Mesendoderm (in vitro differentiated cells): Measurements from ENCODE around the gene SEMA3A.

ENCODE experiments used
- DNase-seq: peaks from one replicate; pipeline ENCODE4 v3.0.0; 2013
- H2AK5ac ChIP-seq: 2 replicates; pipeline ENCODE4 v1.6.1; 2013; ENCODE audit warnings: low read length, inconsistent platforms
- H2BK120ac ChIP-seq: 2 replicates; pipeline ENCODE4 v1.6.1; 2013; ENCODE audit warnings: low read depth, mild to moderate bottlenecking, low read length, moderate library complexity, mixed read lengths
- H2BK15ac ChIP-seq: replicated peaks from 2 replicates; pipeline ENCODE4 v1.6.1; 2013; ENCODE audit warnings: low read depth, mild to moderate bottlenecking, moderate library complexity
- H2BK5ac ChIP-seq: 2 replicates; pipeline ENCODE4 v1.6.1; 2013; ENCODE audit warnings: low read length, inconsistent platforms
- H3K18ac ChIP-seq: 2 replicates; pipeline ENCODE4 v1.6.1; 2013; ENCODE audit warnings: mild to moderate bottlenecking, low read length, mixed read lengths
- H3K23ac ChIP-seq: one replicate; pipeline ENCODE4 v1.6.1; 2013; ENCODE audit warnings: low read length
- H3K27ac ChIP-seq: 2 replicates; pipeline ENCODE4 v1.5.1; 2013; ENCODE audit warnings: low read depth, mild to moderate bottlenecking, inconsistent platforms, low read length, moderate library complexity
- H3K27me3 ChIP-seq: 2 replicates; pipeline ENCODE4 v1.6.1; 2013; ENCODE audit warnings: low read length, control low read depth, mild to moderate bottlenecking, inconsistent platforms; ENCODE audit not compliant: insufficient read depth, poor library complexity
- H3K36me3 ChIP-seq: 2 replicates; pipeline ENCODE4 v1.6.1; 2013; ENCODE audit warnings: low read length, inconsistent platforms; ENCODE audit not compliant: control insufficient read depth, insufficient read depth
- H3K4ac ChIP-seq: one replicate; pipeline ENCODE4 v1.6.1; 2013; ENCODE audit warnings: low read depth, mild to moderate bottlenecking, low read length, moderate library complexity
- H3K4me1 ChIP-seq: 2 replicates; pipeline ENCODE4 v1.6.1; 2013; ENCODE audit warnings: low read depth, low read length, inconsistent platforms; ENCODE audit not compliant: control insufficient read depth
- H3K4me2 ChIP-seq: 2 replicates; pipeline ENCODE4 v1.6.1; 2013; ENCODE audit warnings: low read length
- H3K4me3 ChIP-seq: 2 replicates; pipeline ENCODE4 v1.5.1; 2013; ENCODE audit warnings: mild to moderate bottlenecking, low read length
- H3K56ac ChIP-seq: one replicate; pipeline ENCODE4 v1.6.1; 2013; ENCODE audit warnings: low read length
- H3K79me1 ChIP-seq: 2 replicates; pipeline ENCODE4 v1.6.1; 2013; ENCODE audit warnings: low read length, inconsistent platforms
- H3K79me2 ChIP-seq: 2 replicates; pipeline ENCODE4 v1.6.1; 2013; ENCODE audit warnings: mild to moderate bottlenecking, low read length; ENCODE audit not compliant: control insufficient read depth, insufficient read depth
- H3K9ac ChIP-seq: 2 replicates; pipeline ENCODE4 v1.6.1; 2013; ENCODE audit warnings: low read length, inconsistent platforms
- H4K5ac ChIP-seq: one replicate; pipeline ENCODE4 v1.6.1; 2013; ENCODE audit warnings: low read length
- H4K8ac ChIP-seq: one replicate; pipeline ENCODE4 v1.6.1; 2013; ENCODE audit warnings: low read depth, mild to moderate bottlenecking, control low read depth, low read length, moderate library complexity
- WGBS: extraction: QIAGEN DNeasy Blood & Tissue Kit; methylation state at CpG from one replicate; pipeline ENCODE4 v1.1.7; 2013; ENCODE audit warnings: low lambda C conversion rate, missing lambda C conversion rate; ENCODE audit not compliant: insufficient coverage; ENCODE audit errors: extremely low coverage; 5-methylcytosine and 5-hydroxymethylcytosine counted together

SEMA3A gene

GRCh38 chr7:83934118-83934734, 260.4 kb downstream of the SEMA3A start:
- H3K27me3 ChIP-seq: no peaks in the 10 kb centered on the region
- DNase-seq: no peak
- no peak overlapping the region for H3K23ac ChIP-seq
- WGBS: no CpG with 5 or more reads among the region's 1 CpG
- H3K4me3 ChIP-seq: no peak overlapping the region
- no peak overlapping the region for H2BK15ac ChIP-seq
- H3K4ac ChIP-seq: no peak overlapping the region
- no peak overlapping the region for H2BK5ac ChIP-seq
- H2BK120ac ChIP-seq: no peak overlapping the region
- H4K8ac ChIP-seq: no peak overlapping the region
- H4K5ac ChIP-seq: no peak overlapping the region
- no peaks in the 10 kb centered on the region for H3K79me1 ChIP-seq
- no peak overlapping the region for H2AK5ac ChIP-seq
- no peak overlapping the region for H3K27ac ChIP-seq
- H3K18ac ChIP-seq: no peak overlapping the region
- no peaks in the 10 kb centered on the region for H3K36me3 ChIP-seq
- no peaks in the 10 kb centered on the region for H3K4me1 ChIP-seq
- H3K79me2 ChIP-seq: no peaks in the 10 kb centered on the region
- H3K9ac ChIP-seq: no peak overlapping the region
- H3K4me2 ChIP-seq: no peak overlapping the region
- no peak overlapping the region for H3K56ac ChIP-seq

GRCh38 chr7:83931968-83932367, 262.6 kb downstream of the SEMA3A start:
- Histone ChIP-seq H3K56ac (no peak overlapping the region), H3K18ac (no peak overlapping the region), H2BK5ac (no peak overlapping the region), H3K4me2 (no peak overlapping the region), H2BK120ac (no peak overlapping the region), H3K4me1 (no peaks in the 10 kb centered on the region), H3K27me3 (no peaks in the 10 kb centered on the region), H3K79me2 (no peaks in the 10 kb centered on the region), H4K5ac (no peak overlapping the region), H3K79me1 (no peaks in the 10 kb centered on the region), H3K27ac (no peak overlapping the region), H3K36me3 (no peaks in the 10 kb centered on the region), H2BK15ac (no peak overlapping the region), H3K23ac (no peak overlapping the region), H3K4ac (no peak overlapping the region), H3K9ac (no peak overlapping the region), H3K4me3 (no peak overlapping the region), H2AK5ac (no peak overlapping the region), H4K8ac (no peak overlapping the region)
- no peak for DNase-seq
- no CpG with 5 or more reads among the region's 2 CpGs for WGBS

GRCh38 chr7:83930262-83930661, 264.3 kb downstream of the SEMA3A start:
- Histone ChIP-seq H4K8ac (no peak overlapping the region), H2BK15ac (no peak overlapping the region), H3K23ac (no peak overlapping the region), H3K56ac (no peak overlapping the region), H2BK5ac (no peak overlapping the region), H2AK5ac (no peak overlapping the region), H2BK120ac (no peak overlapping the region), H3K18ac (no peak overlapping the region), H3K4me2 (no peak overlapping the region), H4K5ac (no peak overlapping the region), H3K4me1 (no peaks in the 10 kb centered on the region), H3K4me3 (no peak overlapping the region), H3K27ac (no peak overlapping the region), H3K4ac (no peak overlapping the region), H3K27me3 (no peaks in the 10 kb centered on the region), H3K9ac (no peak overlapping the region), H3K36me3 (no peaks in the 10 kb centered on the region), H3K79me2 (no peaks in the 10 kb centered on the region), H3K79me1 (no peaks in the 10 kb centered on the region)
- DNase-seq: no peak
- no CpG with 5 or more reads among the region's 2 CpGs for WGBS

GRCh38 chr7:83925860-83926259, 268.7 kb downstream of the SEMA3A start:
- Histone ChIP-seq H3K23ac (no peak overlapping the region), H3K56ac (no peak overlapping the region), H3K79me1 (no peaks in the 10 kb centered on the region), H3K36me3 (no peaks in the 10 kb centered on the region), H4K5ac (no peak overlapping the region), H4K8ac (no peak overlapping the region), H2BK15ac (no peak overlapping the region), H3K18ac (no peak overlapping the region), H3K9ac (no peak overlapping the region), H3K4me3 (no peak overlapping the region), H3K4me2 (no peak overlapping the region), H3K4ac (no peak overlapping the region), H2BK120ac (no peak overlapping the region), H3K79me2 (no peaks in the 10 kb centered on the region), H2AK5ac (no peak overlapping the region), H3K4me1 (no peaks in the 10 kb centered on the region), H2BK5ac (no peak overlapping the region), H3K27ac (no peak overlapping the region), H3K27me3 (no peaks in the 10 kb centered on the region)
- no peak for DNase-seq
- no CpG with 5 or more reads among the region's 1 CpG for WGBS

- Histone ChIP-seq H3K4me3 (no peak overlapping the region), H3K56ac (no peak overlapping the region), H2AK5ac (no peak overlapping the region), H3K79me1 (no peaks in the 10 kb centered on the region), H4K8ac (no peak overlapping the region), H3K27ac (no peak overlapping the region), H3K79me2 (no peaks in the 10 kb centered on the region), H3K27me3 (no peaks in the 10 kb centered on the region), H4K5ac (no peak overlapping the region), H3K9ac (no peak overlapping the region), H3K4ac (no peak overlapping the region), H3K4me2 (no peak overlapping the region), H2BK120ac (no peak overlapping the region), H3K4me1 (no peaks in the 10 kb centered on the region), H2BK5ac (no peak overlapping the region), H3K36me3 (no peaks in the 10 kb centered on the region), H3K18ac (no peak overlapping the region), H3K23ac (no peak overlapping the region), H2BK15ac (no peak overlapping the region)
- no peak for DNase-seq
- no CpG with 5 or more reads among the region's 4 CpGs for WGBS
Measured at GRCh38 chr7:83921941-83922607, 272.5 kb downstream of the SEMA3A start.
